ENCODE data around the gene DFFB.

DNA sequence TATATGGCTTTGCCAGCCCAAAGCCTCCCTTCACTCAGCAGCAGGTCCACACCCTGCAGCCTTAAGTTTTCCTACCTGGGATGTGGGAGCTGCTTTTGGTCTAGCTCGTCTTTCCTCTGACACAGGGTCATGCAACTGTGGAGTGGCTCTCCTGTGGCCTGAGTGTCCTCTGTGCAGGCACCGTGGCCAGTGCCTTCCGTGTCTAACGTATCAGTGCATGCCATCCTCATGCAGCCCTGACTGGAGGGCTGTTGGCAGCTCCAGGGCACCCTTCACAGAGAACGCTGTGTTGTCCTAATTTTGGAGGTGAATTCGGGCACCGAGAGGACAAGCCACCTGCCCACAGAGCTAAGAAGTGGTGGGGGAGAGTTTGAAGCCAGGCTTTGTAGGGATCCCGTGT, 68.5 kb downstream of the DFFB start:
- TF ChIP-seq, protein P1, sequence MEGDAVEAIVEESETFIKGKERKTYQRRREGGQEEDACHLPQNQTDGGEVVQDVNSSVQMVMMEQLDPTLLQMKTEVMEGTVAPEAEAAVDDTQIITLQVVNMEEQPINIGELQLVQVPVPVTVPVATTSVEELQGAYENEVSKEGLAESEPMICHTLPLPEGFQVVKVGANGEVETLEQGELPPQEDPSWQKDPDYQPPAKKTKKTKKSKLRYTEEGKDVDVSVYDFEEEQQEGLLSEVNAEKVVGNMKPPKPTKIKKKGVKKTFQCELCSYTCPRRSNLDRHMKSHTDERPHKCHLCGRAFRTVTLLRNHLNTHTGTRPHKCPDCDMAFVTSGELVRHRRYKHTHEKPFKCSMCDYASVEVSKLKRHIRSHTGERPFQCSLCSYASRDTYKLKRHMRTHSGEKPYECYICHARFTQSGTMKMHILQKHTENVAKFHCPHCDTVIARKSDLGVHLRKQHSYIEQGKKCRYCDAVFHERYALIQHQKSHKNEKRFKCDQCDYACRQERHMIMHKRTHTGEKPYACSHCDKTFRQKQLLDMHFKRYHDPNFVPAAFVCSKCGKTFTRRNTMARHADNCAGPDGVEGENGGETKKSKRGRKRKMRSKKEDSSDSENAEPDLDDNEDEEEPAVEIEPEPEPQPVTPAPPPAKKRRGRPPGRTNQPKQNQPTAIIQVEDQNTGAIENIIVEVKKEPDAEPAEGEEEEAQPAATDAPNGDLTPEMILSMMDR (conservative IDR thresholded peaks at IDR 0.05; ENCODE audit: low read length): no peak
- TF ChIP-seq EZH2phosphoT487 (IDR thresholded peaks at IDR 0.05; ENCODE audit: borderline replicate concordance): no peak
